GM21526 (cell line): ENCODE data around the gene FLT3.
"Not testable (repeated sequence)": the region's sequence is repeated elsewhere in the genome, so short reads cannot be mapped to it uniquely, and the experiment has no call there.

Source experiments
- ATAC-seq: cut with Tn5 transposase; IDR thresholded peaks from one replicate; pipeline ENCODE4 v1.9.1; 2021; ENCODE audit warnings: moderate library complexity; ENCODE audit not compliant: unreplicated experiment, low FRiP score

Gene FLT3

GRCh38 chr13:27975564-27976361 is 124.6 kb downstream of the FLT3 start:
- no peak for ATAC-seq

GRCh38 chr13:27973961-27974662 is 126.3 kb downstream of the FLT3 start:
- ATAC-seq = no peak

- no peak for ATAC-seq
Observed at GRCh38 chr13:27973291-27973690, 127.1 kb downstream of the FLT3 start.

- no peak for ATAC-seq
Observed at GRCh38 chr13:27972478-27972820, 127.9 kb downstream of the FLT3 start.

GRCh38 chr13:27971776-27972477 is 128.4 kb downstream of the FLT3 start:
- no peak for ATAC-seq

- no peak for ATAC-seq
Observed at GRCh38 chr13:27971236-27971645, 129.1 kb downstream of the FLT3 start.

- ATAC-seq = no peak
Observed at GRCh38 chr13:27970382-27971235, 129.8 kb downstream of the FLT3 start.

- ATAC-seq = no peak
Observed at GRCh38 chr13:27969866-27970229, 130.5 kb downstream of the FLT3 start.

- ATAC-seq = no peak
Observed at GRCh38 chr13:27969082-27969865, 131.1 kb downstream of the FLT3 start, which contains the start of gene CDX2. Gene CDX2 (minus strand): TSS chr13:27969315. CDS start chr13:27969006, 309 bp downstream.

GRCh38 chr13:27968316-27969081 is 131.9 kb downstream of the FLT3 start:
- no peak for ATAC-seq

- no peak for ATAC-seq
Observed at GRCh38 chr13:27967736-27968315, 132.6 kb downstream of the FLT3 start.

GRCh38 chr13:27967203-27967735 is 133.1 kb downstream of the FLT3 start:
- no peak for ATAC-seq

GRCh38 chr13:27966641-27967202 is 133.7 kb downstream of the FLT3 start:
- ATAC-seq = no peak

- no peak for ATAC-seq
Observed at GRCh38 chr13:27965740-27966640, 134.4 kb downstream of the FLT3 start.

GRCh38 chr13:27965343-27965739 is 135.0 kb downstream of the FLT3 start:
- ATAC-seq = no peak

GRCh38 chr13:27964741-27965323 is 135.5 kb downstream of the FLT3 start:
- ATAC-seq = no peak

- not testable (repeated sequence) for ATAC-seq
Observed at GRCh38 chr13:27964206-27964605, 136.2 kb downstream of the FLT3 start.
